Embryonic facial prominence (tissue), 1 donor: ENCODE measurements around the gene VSIG10.
"Not testable (repeated sequence)": the region's sequence is repeated elsewhere in the genome, so short reads cannot be mapped to it uniquely, and the experiment has no call there.

ENCODE experiments used
- DNase-seq: peaks from one replicate; pipeline ENCODE4 v3.0.0-alpha.2; 2016; ENCODE audit errors: extremely low spot score

The VSIG10 gene

DNA sequence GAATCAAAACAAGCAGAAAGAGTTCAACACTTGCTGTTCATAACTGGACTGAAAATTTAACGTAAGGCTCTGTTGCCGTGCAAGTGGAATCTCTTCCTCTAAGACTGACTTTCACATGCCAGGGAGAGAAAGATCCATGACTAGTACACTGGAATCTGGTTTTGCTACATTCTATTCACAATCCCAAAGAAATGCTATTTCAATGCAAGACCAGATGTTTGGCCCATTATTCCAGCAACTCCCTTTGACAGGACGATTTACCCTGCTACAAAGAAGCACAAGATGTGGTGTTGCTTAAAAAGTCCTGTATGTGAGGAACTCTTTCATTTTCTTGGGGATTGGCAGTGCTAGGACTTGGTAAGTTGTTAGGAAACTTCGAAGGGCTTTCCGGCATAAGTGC, 69.9 kb downstream of the VSIG10 start:
- no peak for DNase-seq

DNA sequence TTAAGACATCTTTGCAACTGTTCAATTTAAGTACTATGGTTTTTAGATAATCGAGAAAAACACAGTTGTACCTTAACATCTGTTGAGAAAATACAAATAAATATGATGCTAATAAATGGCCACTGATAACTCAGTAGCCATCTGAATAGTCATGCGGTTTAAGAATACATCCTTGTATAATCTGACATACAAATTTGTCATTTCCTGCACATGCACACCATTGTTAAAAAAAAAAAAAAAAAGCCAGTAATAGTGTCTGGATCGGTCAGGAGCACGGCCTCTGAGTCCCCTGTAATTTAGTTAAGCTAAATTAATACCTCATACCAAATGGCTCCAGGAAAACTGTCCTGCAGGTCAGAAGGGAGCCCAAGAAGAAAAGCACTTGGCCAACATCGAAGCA, 70.5 kb downstream of the VSIG10 start:
- DNase-seq, result no peak

DNA sequence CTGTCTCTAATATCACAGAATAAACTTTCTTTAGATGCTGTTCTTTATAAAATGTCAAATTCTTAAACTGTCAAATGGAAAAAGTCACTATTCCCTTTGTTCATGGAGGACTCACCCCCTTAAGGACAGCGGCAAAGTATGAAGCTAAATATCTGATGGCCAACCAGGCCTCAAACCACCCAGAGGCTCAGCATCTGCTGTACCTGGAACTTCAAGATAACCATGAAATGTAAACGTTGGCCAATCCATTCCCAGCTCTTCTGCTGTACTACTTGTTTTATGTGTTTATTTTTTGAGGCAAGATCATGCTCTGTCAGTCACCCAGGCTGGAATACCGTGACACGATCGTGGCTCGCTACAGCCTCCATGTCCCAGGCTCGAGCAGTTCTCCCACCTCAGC, 71.6 kb downstream of the VSIG10 start:
- DNase-seq, result no peak

DNA sequence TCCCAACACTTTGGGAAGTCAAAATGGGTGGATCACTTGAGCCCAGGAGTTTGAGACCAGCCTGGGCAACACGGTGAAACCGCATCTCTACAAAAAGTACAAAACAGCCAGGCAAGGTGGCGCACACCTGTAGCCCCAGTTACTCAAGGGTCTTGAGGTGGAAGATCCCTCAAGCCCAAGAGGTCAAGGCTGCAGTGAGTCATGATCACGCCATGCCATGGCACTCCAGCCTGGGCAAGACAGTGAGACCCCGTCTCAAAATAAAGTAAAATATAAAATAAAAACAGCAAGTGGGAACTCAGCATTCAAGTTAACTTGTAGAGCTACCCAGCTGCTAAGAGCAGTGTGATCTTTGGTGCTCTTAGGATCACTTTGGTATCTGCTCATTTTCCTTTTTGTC, 74.6 kb downstream of the VSIG10 start:
- no peak for DNase-seq

DNA sequence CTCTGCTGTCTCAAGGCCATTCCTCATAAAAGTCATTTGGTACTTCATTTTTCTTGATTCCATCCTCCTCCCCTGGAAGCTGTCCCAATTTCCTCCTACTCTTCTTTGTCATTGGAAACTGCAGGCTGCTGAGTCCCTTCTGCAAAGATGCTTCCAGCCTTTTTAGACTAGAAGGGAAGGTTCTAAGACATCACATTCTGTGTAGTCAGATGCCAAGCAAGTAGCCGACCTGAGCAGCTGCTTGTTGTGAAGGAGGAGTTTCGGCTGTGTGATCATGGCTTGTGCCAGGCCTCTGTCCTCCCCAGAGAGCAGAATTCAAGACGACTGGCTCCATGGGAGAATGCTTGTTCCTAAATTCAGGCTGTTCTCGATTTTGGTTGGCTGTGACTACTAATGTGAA, 78.6 kb downstream of the VSIG10 start:
- DNase-seq, result no peak

DNA sequence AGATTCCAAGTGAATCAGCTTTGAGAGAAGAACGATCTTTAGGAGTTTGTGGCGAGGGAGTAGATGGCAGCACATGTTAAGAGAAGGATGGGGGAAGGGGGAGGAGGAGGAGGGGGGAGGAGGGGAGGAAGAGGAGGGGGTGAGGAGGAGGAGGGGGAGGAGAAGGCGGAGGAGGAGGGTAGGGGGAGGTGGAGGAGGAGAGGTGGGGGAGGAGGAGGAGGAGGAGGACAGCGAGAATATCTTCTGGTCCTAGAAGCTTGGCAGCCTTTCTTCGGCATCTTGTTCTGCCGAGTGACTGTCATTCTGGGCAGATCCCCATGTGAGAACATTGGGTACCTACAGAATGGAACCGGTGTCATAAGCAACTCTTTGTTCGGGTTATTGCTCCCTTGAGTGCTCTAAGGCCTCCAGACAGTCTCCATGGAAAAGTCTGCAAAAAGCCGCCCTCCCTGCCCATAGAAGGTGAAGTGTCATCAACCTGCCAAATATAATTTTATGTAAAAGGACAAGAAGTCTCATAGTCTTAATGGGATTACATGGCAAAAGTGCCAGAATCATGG, 80.4 kb downstream of the VSIG10 start:
- no peak for DNase-seq

DNA sequence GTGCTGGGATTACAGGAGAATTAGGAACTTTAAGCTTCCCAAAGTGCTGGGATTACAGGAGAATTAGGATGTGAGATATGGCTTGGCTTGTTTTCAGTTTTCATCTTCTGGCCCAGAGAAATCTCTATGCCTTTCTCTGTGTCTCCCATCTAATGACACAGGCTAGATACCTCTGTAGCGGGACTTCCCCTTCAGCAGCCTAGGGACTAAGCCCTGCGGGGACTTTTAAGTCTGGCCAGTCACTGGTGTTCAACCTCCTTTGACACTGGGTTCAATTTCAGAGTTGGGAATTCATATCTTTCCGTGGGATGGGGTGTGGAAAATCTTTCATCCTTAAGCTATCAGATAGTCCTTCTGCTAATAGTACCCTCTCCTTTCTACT, 81.1 kb downstream of the VSIG10 start:
- no peak for DNase-seq

DNA sequence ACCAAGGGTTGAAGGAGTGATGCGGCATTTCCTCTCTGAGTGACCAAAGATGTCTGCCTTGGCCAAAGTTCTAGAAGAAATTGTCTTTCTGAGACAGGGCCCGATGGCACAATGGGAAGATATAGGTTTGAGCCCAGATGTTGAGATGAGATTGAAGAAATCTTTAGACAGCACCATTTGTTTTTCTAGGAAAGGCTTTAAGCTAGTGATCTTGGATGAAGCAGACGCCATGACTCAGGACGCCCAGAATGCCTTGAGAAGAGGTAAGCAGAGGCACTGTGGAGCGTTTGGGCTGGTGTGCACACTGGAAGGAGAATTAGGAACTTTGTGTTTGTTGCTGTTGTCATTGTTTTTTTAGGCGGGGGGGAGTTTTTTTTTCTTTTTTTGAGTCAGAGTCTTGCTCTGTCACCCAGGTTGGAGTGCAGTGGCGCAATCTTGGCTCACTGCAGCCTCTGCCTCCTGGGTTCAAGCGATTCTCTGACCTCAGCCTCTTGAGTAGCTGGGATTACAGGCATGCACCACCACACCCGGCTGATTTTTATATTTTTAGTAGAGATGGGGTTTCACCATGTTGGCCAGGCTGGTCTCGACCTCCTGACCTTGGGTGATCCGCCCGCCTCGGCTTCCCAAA, 81.6 kb downstream of the VSIG10 start:
- DNase-seq, result not testable (repeated sequence)

DNA sequence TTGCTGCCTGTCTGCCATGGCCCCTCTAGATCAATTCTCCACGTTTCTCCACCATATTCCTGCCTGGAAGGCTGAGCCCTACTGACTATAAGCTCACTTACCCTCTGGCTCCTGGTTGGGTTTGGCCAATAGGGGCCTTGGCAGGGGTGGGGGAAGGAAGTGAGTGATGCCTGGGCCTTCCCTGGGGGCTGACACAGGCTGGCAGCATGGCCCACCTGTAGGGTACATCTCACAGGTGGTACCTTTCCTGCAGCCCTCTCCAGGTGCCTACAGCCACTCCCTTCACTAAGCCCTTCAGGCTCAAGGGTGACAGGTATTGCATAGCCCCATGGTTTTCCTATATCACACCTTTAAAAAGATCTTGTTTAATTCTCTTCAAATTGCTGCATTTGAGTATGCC, 83.8 kb downstream of the VSIG10 start:
- no peak for DNase-seq

DNA sequence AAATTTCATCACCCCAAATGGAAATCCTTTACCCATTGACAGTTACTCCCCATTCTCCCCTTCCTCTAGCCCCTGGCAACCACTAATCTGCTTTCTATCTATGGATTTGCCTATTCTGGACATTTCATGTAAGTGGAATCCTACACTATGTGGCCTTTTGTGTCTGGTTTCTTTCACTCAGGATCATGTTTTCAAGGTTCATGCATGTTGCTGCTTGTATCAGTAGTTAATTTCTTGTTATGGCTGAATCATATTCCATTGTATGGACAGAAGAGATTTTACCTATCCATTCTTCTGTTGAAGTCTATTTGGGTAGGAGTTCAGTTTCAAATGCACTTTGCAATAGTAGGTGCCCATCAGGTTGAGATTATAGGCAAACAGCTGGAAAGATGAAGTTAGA, 85.9 kb downstream of the VSIG10 start:
- no peak for DNase-seq

DNA sequence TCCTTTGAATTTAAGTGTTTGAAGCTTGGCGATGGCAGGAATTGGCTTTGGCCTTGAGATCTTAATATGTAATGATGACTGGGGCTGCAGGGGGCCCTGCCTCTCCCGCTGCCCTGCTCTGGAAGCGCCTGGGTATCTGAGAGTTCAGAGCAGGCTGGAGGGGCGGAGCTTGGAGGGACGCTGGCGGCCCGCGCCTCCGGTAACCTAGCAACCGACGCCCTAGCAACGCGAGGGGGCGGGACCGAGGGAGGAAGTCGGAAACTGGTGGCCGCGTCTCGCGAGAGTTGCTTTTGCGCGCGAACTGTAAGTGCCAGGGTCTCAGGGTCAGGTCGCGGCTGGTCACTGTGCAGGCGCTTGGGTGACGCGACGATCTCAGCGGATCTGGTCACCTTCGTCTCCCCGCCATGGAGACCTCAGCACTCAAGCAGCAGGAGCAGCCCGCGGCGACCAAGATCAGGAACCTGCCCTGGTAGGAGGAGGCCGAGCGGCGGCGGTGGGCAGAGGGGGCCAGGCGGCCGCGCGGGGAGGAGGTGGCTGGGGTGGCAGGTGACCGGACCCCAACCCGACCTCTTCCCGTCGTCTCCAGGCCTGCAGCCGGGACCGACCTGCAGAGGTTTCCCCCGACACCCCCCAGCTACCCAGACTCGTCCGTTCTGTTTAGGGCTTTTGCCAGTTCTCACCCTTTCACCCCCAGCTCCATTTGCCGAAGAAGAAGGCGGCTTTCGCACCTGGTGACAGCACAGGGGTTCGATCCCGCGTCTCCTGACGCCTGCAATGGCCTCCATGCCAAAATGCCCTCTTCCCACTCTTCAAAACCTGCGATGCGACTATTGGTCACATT, 87.2 kb downstream of the VSIG10 start, which contains the start of gene RFC5:
TSS of gene RFC5 (plus strand) at position 280 of the 841 bp plus-strand sequence. CDS start at position 405, 125 bp downstream.
- DNase-seq, result peak; percentile 92

DNA sequence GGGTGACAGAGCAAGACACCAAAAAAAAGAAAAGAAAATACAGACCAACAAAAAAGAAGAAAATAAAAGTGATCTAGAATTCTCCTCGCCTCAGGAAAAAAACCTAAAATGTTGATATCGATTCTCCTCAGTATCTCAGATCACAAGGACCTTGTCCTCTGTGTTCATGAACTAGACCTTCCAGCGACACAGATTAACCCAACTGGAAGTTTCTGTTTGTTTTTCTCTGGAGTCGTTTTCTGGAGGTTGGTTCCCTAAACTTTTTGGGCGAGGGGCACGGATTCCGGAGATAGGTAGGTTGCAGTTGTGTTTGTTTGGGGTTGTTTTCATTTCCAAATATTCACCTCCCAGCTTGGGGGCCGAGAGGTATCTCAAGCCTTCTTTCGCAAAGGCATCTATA, 87.9 kb downstream of the VSIG10 start:
- DNase-seq, result no peak

DNA sequence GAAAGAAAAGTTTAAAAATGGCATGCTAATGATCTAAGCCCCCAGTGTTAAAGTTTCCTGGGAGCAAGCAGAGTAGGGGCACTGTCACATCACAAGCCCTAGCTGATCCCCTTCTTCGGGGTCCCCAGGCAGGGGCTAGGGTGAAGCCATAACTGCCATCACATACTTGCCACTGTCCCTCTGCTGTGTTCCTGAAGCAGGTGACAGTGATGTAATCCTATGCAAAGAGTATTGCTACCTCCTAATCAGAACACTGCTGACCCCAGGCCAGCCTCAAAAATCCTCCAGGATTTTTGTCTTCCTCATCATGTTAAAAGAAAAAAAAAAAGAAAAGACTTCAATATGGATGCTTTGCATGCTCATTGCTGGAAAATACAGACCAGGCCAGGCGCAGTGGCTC, 88.5 kb downstream of the VSIG10 start:
- DNase-seq, result no peak
